T-helper 22 cell (primary cell): ENCODE results near the gene EFNB2.

Source experiments
- DNase-seq: peaks from one replicate; pipeline ENCODE4 v3.0.0-alpha.2; 2020; ENCODE audit warnings: low read depth

EFNB2 gene, protein sequence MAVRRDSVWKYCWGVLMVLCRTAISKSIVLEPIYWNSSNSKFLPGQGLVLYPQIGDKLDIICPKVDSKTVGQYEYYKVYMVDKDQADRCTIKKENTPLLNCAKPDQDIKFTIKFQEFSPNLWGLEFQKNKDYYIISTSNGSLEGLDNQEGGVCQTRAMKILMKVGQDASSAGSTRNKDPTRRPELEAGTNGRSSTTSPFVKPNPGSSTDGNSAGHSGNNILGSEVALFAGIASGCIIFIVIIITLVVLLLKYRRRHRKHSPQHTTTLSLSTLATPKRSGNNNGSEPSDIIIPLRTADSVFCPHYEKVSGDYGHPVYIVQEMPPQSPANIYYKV

GRCh38 chr13:106535552-106536243 lies at the start of gene EFNB2:
Gene EFNB2 (minus strand): TSS chr13:106535662. CDS start chr13:106534964, 698 bp downstream.
- DNase-seq = peak; percentile 77

DNA sequence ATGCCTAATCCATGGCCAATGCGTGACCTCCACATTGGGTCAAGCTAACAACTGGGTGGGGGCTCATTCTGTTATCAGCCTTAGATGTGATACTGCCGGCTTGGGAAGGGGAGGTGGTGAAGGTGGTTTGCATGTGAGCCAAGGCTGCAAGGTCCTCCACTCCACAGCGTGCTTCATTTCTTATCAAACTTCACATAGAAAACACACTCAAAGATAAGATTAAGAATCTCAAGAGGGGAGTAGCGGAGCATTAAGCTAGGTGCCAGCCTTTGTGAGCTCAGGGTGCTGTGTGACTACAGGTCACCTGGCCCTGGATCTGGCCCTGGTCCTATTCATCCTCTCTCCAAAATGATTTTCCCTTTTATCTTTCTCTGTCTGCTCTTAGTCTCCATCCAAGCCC lies 45.8 kb upstream of the EFNB2 start:
- DNase-seq = no peak

GRCh38 chr13:106575896-106576295 lies 40.4 kb upstream of the EFNB2 start:
- no peak for DNase-seq

DNA sequence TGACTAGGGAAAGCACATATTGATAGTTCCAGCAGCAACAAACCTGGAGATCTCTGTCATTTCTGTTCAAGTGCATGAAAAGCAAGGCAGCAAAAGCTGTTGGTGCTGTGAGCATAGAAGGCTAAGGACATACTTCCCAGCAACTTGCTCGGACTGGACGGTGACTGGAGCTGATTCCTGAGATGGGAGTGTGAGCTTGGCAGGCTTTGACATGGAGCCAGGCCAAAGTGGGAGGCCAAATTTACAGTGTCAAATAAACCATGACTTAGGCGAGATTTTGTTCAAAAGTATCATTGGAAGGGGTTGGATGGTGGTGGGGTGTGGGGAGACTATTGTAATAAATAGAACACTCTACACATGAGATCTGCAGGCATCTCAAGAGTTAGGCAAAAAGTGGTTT lies 38.4 kb upstream of the EFNB2 start:
- no peak for DNase-seq

- DNase-seq = no peak
Observed at GRCh38 chr13:106573284-106573846, 37.9 kb upstream of the EFNB2 start.

- peak; percentile 59 for DNase-seq
Observed at GRCh38 chr13:106570299-106570852, 34.9 kb upstream of the EFNB2 start.

DNA sequence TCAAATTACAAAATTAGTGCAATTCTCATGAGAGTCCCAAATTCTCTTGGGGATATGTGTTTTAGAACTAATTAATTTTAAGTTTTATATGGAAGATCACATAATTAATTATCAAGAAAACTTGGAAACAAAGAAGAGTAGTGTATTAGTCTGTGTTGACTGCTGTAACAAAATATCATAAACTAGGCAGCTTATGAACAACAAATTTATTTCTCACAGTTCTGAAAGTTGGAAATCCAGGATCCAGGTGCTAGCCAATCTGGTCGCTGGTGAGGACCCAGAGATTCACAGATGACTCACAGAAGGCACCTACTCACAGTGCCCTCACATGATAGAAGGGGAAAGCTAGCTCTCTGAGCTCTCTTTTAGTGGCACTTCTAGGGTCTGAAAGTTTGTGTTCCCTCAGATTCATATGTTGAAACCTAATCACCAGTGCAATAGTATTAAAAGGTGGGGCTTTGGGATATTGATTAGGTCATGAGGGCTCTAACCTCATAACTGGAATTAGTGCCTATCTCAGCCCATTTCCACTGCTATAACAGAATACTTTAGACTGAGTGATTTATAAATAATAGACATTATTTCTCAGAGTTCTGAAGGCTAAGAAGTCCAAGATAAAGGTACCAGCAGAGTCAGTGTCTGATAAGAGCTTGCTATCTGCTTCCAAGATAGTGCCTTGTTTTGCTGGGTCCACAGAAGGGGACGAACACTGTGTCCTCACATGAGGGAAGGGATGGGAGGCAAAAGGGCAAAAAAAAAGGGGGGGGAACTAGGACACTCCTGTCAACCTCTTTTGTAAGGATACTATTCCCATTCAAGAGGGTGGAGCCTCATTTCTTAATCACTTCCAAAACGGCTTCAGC lies 34.0 kb upstream of the EFNB2 start:
- DNase-seq = no peak

GRCh38 chr13:106568299-106569003 lies 33.0 kb upstream of the EFNB2 start:
- no peak for DNase-seq

DNA sequence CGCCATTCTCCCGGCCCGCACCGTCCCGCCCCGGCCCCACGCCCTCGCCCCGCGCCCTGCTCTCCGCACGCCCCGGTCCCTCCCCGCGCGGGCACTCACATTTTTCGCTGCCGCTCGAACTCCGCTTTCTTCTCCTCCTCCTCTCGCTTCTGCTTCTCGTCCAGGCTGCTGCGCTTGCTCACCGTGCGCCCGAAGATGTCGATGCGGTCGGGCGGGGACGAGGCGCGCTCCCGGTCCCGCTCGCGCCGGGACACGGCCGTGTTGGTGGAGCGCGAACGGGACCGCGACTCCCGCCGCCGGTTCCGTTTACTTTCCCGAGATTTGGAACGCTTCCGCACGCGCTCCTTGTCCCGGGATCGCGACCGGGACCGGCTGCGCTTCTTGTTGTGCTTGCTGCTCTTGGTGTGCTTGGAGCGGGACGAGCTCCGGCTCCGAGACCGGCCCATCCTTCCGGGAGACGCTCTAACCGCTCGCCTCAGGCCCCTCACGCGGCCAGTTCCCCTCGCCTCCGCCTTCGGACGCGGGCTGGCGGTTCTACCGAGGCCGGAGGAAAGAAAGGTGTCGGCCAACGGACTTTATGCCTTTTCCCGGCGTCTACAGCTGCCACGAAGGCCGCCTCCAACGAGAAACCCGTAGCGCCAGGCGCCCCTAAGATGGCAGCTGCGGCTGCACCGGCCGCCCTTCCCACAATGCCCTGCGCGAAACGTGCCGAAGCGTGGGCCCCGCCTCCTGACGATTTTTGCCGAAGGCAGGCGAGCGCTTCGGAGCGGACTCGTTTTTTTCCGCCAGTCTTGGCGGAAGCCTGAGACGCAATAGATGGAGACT lies 32.2 kb upstream of the EFNB2 start, which contains the start of gene ARGLU1:
ARGLU1 (minus strand) TSS at position 664 of the 825 bp plus-strand sequence; CDS start at position 446, 218 bp downstream.
- peak; percentile 86 for DNase-seq

DNA sequence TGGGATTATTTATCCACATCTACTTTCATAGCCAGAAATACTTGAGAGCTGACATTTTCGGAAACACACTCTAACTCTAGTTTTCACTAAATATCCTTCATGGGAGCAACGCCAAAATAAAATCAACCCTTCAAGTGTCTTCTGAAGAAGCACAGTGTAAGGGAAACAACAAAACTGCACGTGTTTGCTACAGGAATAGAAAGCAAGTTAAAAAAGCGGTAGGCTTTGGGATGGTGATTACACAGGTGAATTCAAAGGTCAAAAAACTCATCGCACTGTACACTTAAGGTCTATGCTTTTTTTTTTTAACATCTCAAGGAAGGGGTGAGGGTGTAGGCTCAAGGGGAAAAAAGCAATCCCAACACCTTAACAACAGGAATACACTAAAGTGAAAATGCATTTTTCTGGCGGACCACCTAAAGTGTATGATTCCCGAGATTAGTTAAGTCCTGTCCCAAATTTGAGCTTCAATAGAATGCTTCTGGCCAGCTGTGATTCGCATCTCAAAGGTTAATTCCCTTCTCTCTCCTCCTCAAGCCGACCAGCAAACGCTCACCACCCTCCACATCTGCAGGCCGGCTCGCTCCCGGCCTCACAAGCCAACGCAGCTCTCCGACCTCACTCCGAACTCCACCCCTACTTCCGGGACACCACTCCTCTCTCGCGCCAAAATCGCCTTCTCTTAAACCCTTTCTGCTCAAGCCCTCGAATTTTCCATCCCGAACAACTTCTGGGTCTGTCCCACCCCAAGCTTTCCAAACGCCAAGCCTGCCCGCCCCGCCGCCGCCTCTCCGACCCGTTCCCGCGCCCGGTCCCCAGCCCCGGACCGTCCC lies 31.4 kb upstream of the EFNB2 start:
- peak; percentile 13 for DNase-seq

DNA sequence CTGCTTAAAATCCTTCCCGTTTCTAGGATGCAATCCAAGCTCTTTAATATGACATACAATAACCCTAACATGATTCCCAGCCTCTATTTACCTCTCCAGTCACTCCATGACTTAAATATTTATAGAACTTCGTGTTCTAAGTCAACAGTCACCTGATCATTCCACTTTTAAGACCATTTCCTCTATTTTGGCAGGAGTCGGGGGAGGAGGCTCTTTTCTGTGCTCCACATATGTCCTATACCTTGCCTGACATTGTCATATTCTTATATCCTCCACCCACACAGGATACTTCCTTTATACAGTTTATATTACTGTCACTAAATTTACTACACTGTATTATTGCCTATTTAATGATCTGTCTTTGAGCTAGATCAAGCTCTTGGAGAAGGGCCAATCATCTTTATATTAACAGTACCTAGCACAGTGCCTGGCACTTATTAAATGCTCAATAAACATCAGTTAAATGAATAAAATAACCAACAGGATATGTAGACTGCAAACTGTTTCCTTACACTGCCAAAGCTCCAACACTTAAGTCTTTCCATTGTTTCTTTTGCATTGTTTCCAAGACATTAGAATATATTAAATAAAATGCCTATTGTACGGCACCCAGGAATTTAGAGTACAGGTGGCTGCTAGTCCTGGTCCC lies 29.8 kb upstream of the EFNB2 start:
- no peak for DNase-seq

- DNase-seq = no peak
Observed at GRCh38 chr13:106562301-106562700, 26.8 kb upstream of the EFNB2 start.

- peak; percentile 4 for DNase-seq
Observed at GRCh38 chr13:106561551-106562170, 26.2 kb upstream of the EFNB2 start.

GRCh38 chr13:106560821-106561220 lies 25.4 kb upstream of the EFNB2 start:
- DNase-seq = no peak

DNA sequence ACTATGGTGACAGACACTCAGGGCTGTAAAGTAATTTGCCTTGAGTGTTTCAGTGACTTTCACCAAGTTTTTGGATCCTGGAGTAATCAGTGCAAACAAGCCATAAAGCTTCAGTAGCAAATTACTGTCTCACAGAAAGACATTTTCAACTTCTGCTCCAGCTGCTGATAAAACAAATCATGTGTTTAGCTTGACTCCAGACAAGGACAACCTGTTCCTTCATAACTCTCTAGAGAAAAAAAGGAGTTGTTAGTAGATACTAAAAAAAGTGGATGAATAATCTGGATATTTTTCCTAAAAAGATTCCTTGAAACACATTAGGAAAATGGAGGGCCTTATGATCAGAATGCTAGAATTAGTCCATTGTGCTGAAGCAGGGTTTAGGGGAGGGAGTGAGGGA lies 23.1 kb upstream of the EFNB2 start:
- no peak for DNase-seq

- no peak for DNase-seq
Observed at GRCh38 chr13:106555631-106556328, 20.3 kb upstream of the EFNB2 start.

DNA sequence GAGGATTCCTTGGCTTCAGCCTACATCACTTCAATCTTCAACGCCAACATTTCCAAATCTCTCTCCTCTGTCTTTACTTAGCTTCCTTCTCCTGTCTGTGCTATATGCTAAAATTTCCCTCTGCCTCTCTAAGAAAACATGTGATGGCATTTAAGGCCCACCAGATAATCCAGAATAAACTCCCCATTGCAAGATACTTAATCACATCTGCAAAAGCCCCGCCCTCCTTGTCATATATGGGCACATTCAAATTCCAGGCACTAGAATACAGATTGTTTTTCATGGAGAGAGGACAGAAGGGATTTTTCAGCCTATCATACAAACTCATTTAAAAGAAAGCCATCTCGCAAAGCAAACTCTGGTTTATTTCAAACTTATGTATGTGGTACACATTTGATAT lies 16.3 kb upstream of the EFNB2 start:
- no peak for DNase-seq

- no peak for DNase-seq
Observed at GRCh38 chr13:106551350-106551749, 15.9 kb upstream of the EFNB2 start.
